Astrocyte (in vitro differentiated cells and primary cell): Measurements from ENCODE around the gene ALPK3.

ENCODE experiments used
- EZH2 ChIP-seq: IDR thresholded peaks from 2 replicates; pipeline ENCODE4 v1.6.1; 2012; ENCODE audit warnings: mild to moderate bottlenecking, low read length, inconsistent platforms; ENCODE audit not compliant: insufficient read depth
- TF ChIP-seq, protein P1 (sequence below): IDR thresholded peaks from 2 replicates; pipeline ENCODE4 v1.5.1; 2011; ENCODE audit warnings: low read depth, mild to moderate bottlenecking, inconsistent platforms, low read length, moderate library complexity; ENCODE audit not compliant: insufficient read depth

DNA sequence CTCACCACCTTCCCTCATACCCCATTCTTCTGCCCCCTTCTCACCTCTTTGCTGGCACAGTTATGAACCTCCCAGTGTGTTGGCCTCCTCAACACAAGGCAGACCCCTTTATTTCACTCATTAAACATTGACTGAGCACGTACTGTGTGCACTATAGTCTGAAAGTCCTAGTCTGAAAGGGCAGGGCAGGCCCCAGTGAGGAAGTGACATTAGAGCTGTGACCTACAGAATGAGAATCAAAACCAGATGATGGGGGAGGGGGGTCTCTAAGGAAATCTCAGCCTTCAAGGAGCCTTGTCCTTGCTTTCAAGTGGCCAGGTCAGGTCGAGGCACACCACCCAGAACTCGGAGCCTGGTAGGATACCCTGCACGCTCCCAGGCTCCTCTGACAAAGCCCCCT lies 70.8 kb downstream of the ALPK3 start:
- TF ChIP-seq, protein P1, sequence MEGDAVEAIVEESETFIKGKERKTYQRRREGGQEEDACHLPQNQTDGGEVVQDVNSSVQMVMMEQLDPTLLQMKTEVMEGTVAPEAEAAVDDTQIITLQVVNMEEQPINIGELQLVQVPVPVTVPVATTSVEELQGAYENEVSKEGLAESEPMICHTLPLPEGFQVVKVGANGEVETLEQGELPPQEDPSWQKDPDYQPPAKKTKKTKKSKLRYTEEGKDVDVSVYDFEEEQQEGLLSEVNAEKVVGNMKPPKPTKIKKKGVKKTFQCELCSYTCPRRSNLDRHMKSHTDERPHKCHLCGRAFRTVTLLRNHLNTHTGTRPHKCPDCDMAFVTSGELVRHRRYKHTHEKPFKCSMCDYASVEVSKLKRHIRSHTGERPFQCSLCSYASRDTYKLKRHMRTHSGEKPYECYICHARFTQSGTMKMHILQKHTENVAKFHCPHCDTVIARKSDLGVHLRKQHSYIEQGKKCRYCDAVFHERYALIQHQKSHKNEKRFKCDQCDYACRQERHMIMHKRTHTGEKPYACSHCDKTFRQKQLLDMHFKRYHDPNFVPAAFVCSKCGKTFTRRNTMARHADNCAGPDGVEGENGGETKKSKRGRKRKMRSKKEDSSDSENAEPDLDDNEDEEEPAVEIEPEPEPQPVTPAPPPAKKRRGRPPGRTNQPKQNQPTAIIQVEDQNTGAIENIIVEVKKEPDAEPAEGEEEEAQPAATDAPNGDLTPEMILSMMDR: no peak
- TF ChIP-seq EZH2: no peak
